Omental fat pad (tissue), 4 donors: Measurements from ENCODE around the gene MAPK13. TPM values are rescaled to one million over a fixed set of nuclear protein-coding genes. Genes with fewer than 3 reads are reported as not detected.

Source experiments
- ATAC-seq: fragments of 150-250 bp; one replicate; pipeline ENCODE4 v1.9.1; 2016; ENCODE audit warnings: mild to moderate bottlenecking, moderate library complexity; ENCODE audit not compliant: low FRiP score
- DNase-seq: peaks from one replicate; pipeline ENCODE4 v3.0.0-alpha.2; 2019; ENCODE audit warnings: low spot score
- CTCF ChIP-seq, 3 donors: fragments of 450-650 bp; IDR thresholded peaks; one replicate each; pipeline ENCODE4 v1.5.1; 2016 to 2017; ENCODE audit warnings: antibody characterized with exemption in 3 of 3, mild to moderate bottlenecking in 3 of 3, moderate library complexity in 2 of 3
- total RNA-seq, 4 donors: library from RNA; depleted of rRNA; stranded (reverse); fragments of >200 nt; gene quantifications; one replicate each; pipeline ENCODE4 v1.1.0, GENCODE V29; 2016

The MAPK13 gene
- total RNA-seq, 4 donors from 2014 or later, result 10.9 to 27.5 (median 17.7) TPM

- no peak for ATAC-seq
- DNase-seq, result no peak
- TF ChIP-seq CTCF (IDR thresholded peaks at IDR 0.05), result no peak
Measured at GRCh38 chr6:36187446-36187845, 57.1 kb downstream of the MAPK13 start.

Other genes with a start within 250 kb of the MAPK13 start
- gene SRPK1, start 209.4 kb upstream of the MAPK13 start, total RNA-seq, result 10 to 100 TPM; 31.1 to 66.4 (median 48.6) TPM
- 1 to 10 TPM in 1 of 4 donors, under 1 TPM in 3; 0.12 to 3.3 (median 0.54) TPM for gene SLC26A8, start 105.9 kb upstream of the MAPK13 start, total RNA-seq
- gene MAPK14, start 102.7 kb upstream of the MAPK13 start, total RNA-seq, result 100 to 1,000 TPM in 3 of 4 donors, 10 to 100 TPM in 1; 91.9 to 133 (median 117) TPM
- 10 to 100 TPM; 15.8 to 32.1 (median 24.1) TPM for gene BRPF3, start 66.2 kb downstream of the MAPK13 start, total RNA-seq
- gene PNPLA1, start 139.5 kb downstream of the MAPK13 start, total RNA-seq, result under 1 TPM in 1 of 4 donors, not detected in 3; 0.37 TPM
- not detected for gene BNIP5, start 206.4 kb downstream of the MAPK13 start, total RNA-seq